ENCODE data around the gene KLHL3.

DNA sequence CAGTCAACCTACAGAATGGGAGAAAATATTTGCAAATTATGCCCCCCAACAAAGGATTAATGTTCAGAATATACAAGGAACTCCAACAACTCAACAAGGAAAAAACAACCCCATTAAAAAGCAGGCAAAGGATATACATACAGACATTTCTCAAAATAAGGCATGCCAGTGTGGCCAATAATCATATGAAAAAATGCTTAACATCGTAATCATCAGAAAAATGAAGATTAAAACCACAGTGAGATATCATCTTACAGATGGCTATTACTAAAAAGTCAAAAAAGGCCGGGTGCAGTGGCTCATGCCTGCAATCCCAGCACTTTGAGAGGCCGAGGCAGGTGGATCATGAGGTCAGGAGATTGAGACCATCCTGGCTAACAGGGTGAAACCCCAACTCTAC, 103.2 kb downstream of the KLHL3 start:
- TF ChIP-seq POLR2A (IDR thresholded peaks at IDR 0.05), result no peak
- TF ChIP-seq, protein P1, sequence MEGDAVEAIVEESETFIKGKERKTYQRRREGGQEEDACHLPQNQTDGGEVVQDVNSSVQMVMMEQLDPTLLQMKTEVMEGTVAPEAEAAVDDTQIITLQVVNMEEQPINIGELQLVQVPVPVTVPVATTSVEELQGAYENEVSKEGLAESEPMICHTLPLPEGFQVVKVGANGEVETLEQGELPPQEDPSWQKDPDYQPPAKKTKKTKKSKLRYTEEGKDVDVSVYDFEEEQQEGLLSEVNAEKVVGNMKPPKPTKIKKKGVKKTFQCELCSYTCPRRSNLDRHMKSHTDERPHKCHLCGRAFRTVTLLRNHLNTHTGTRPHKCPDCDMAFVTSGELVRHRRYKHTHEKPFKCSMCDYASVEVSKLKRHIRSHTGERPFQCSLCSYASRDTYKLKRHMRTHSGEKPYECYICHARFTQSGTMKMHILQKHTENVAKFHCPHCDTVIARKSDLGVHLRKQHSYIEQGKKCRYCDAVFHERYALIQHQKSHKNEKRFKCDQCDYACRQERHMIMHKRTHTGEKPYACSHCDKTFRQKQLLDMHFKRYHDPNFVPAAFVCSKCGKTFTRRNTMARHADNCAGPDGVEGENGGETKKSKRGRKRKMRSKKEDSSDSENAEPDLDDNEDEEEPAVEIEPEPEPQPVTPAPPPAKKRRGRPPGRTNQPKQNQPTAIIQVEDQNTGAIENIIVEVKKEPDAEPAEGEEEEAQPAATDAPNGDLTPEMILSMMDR (IDR thresholded peaks at IDR 0.05), result no peak

Data from right lobe of liver (tissue), 4 donors.